GM13976 (cell line): Measurements from ENCODE around the gene DLD.

Experiments
- DNase-seq: peaks from one replicate; pipeline ENCODE4 v3.0.0; 2012; ENCODE audit warnings: low spot score
- in situ Hi-C: fragments of 300-500 bp; cut with MboI; formaldehyde crosslinking; loops from one replicate; pipeline ENCODE4 v1.12.0; 2022; ENCODE audit warnings: low sequenced_read_pairs, mixed read lengths, inconsistent platforms; ENCODE audit not compliant: unreplicated experiment
- TF ChIP-seq, protein P1 (sequence below): IDR thresholded peaks from 2 replicates; pipeline ENCODE4 v1.5.1; 2012; ENCODE audit warnings: borderline replicate concordance, mild to moderate bottlenecking; ENCODE audit not compliant: insufficient read depth; ENCODE audit errors: extremely low read depth, missing control alignments, control extremely low read depth

The DLD gene

GRCh38 chr7:107967420-107967819, 76.4 kb downstream of the DLD start:
- TF ChIP-seq, protein P1, sequence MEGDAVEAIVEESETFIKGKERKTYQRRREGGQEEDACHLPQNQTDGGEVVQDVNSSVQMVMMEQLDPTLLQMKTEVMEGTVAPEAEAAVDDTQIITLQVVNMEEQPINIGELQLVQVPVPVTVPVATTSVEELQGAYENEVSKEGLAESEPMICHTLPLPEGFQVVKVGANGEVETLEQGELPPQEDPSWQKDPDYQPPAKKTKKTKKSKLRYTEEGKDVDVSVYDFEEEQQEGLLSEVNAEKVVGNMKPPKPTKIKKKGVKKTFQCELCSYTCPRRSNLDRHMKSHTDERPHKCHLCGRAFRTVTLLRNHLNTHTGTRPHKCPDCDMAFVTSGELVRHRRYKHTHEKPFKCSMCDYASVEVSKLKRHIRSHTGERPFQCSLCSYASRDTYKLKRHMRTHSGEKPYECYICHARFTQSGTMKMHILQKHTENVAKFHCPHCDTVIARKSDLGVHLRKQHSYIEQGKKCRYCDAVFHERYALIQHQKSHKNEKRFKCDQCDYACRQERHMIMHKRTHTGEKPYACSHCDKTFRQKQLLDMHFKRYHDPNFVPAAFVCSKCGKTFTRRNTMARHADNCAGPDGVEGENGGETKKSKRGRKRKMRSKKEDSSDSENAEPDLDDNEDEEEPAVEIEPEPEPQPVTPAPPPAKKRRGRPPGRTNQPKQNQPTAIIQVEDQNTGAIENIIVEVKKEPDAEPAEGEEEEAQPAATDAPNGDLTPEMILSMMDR = no peak
- no peak for DNase-seq
- in situ Hi-C loops = no loop called here

- DNase-seq = no peak
- in situ Hi-C loops = no loop called here
- TF ChIP-seq, protein P1 = no peak
Measured at GRCh38 chr7:107968449-107968848, 77.5 kb downstream of the DLD start.

DNA sequence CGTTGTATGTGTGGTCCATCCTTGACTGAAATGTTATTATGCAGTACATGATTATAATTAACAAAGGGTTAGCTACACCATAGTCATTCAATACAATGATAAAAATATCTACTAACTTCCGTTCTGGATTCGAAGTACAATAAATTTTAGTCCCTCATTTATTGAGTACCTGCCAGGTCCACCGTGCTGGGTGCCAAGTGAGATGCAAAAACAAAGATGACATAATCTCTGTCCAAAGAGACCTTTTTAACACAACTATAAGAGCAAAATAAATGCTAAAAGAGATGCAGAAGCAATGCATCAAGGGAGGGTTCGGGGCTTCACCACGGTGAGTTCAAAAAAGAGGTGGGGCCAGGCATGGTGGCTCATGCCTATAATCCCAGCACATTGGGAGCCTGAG, 78.9 kb downstream of the DLD start:
- TF ChIP-seq, protein P1 = no peak
- in situ Hi-C loops = no loop called here
- DNase-seq = no peak
